H1 (cell line): Measurements from ENCODE around the gene DCAF6. TPM values are rescaled to one million over a fixed set of nuclear protein-coding genes. Genes with fewer than 3 reads are reported as not detected.
A peak's percentile ranks its signal among the peaks of the same experiment; 100 is the strongest.

Experiments used
- CTCF ChIA-PET: fragments of 300-600 bp; sonication (Branson Sonifier 250); formaldehyde crosslinking; loops from one replicate; lab custom pipeline; 2021; ENCODE audit not compliant: partially characterized antibody; lab: Charles Lee
- POLR2A ChIA-PET: fragments of 300-600 bp; sonication (Branson Sonifier 250); formaldehyde crosslinking; loops from one replicate; lab custom pipeline; 2021; ENCODE audit warnings: inconsistent platforms; ENCODE audit not compliant: partially characterized antibody; lab: Charles Lee
- DNase-seq, 2 experiments: peaks; one replicate each; pipeline versions ENCODE4 v3.0.0 to v3.0.0-alpha.2; 2010 to 2022; ENCODE audit warnings: low spot score in 2 of 2, low read depth in 1 of 2, mixed read lengths in 1 of 2
- FAIRE-seq: peaks from 2 replicates; lab custom pipeline; 2011; peaks lifted over from hg19 to GRCh38; lab: Jason Lieb, UNC
- H2AFZ ChIP-seq: 2 replicates; pipeline ENCODE4 v1.8.1; 2012; ENCODE audit warnings: low read length, inconsistent platforms
- H2AK5ac ChIP-seq: 2 replicates; pipeline ENCODE4 v1.6.1; 2013; ENCODE audit warnings: low read depth, low read length
- H2BK120ac ChIP-seq: replicated peaks from 2 replicates; pipeline ENCODE3; 2013; ENCODE audit warnings: low read depth, low read length, inconsistent platforms
- H2BK12ac ChIP-seq: 2 replicates; pipeline ENCODE4 v1.6.1; 2013; ENCODE audit warnings: low read depth, low read length
- H2BK15ac ChIP-seq: 2 replicates; pipeline ENCODE4 v1.6.1; 2013; ENCODE audit warnings: low read length
- H2BK20ac ChIP-seq: 2 replicates; pipeline ENCODE4 v1.6.1; 2013; ENCODE audit warnings: low read length
- H2BK5ac ChIP-seq: 2 replicates; pipeline ENCODE4 v1.6.1; 2013; ENCODE audit warnings: low read depth, low read length
- H3K14ac ChIP-seq: 2 replicates; pipeline ENCODE4 v1.6.1; 2013; ENCODE audit warnings: inconsistent platforms; ENCODE audit not compliant: insufficient read length
- H3K18ac ChIP-seq: 2 replicates; pipeline ENCODE4 v1.6.1; 2013; ENCODE audit warnings: low read length; ENCODE audit errors: extremely low read depth
- H3K23ac ChIP-seq: 2 replicates; pipeline ENCODE4 v1.6.1; 2013; ENCODE audit warnings: inconsistent platforms; ENCODE audit not compliant: insufficient read length
- H3K23me2 ChIP-seq: 2 replicates; pipeline ENCODE4 v1.6.1; 2013; ENCODE audit warnings: low read depth, low read length
- H3K27ac ChIP-seq: 2 replicates; pipeline ENCODE4 v1.6.1; 2011; ENCODE audit warnings: low read depth, low read length, inconsistent platforms
- H3K27me3 ChIP-seq, 4 experiments: replicated peaks in 1 of 4; 1 replicate in 1 of 4; 2 replicates in 3 of 4; pipeline versions ENCODE4 v1.6.1 to v1.8.1; 2011 to 2013; ENCODE audit warnings: low read length in 3 of 4, mild to moderate bottlenecking in 3 of 4, inconsistent platforms in 2 of 4, mixed read lengths in 2 of 4, moderate library complexity in 1 of 4; ENCODE audit not compliant: control insufficient read depth in 3 of 4, insufficient read depth in 3 of 4; ENCODE audit errors: extremely low read depth in 1 of 4
- H3K36me3 ChIP-seq, 4 experiments: 2 replicates each; pipeline versions ENCODE4 v1.6.1 to v1.8.1; 2011 to 2013; ENCODE audit warnings: mild to moderate bottlenecking in 4 of 4, low read length in 3 of 4, moderate library complexity in 2 of 4, control low read depth in 1 of 4, inconsistent platforms in 1 of 4; ENCODE audit not compliant: insufficient read depth in 4 of 4, control insufficient read depth in 2 of 4
- H3K4ac ChIP-seq: replicated peaks from 2 replicates; pipeline ENCODE3; 2013; ENCODE audit warnings: low read length, low read depth, mixed read lengths, inconsistent platforms; ENCODE audit not compliant: insufficient read length
- H3K4me1 ChIP-seq, 4 experiments: replicated peaks in 1 of 4; 1 replicate in 1 of 4; 2 replicates in 3 of 4; pipeline versions ENCODE4 v1.6.1 to v1.8.1; 2011 to 2013; ENCODE audit warnings: low read length in 3 of 4, inconsistent platforms in 2 of 4, mixed read lengths in 1 of 4; ENCODE audit not compliant: insufficient read depth in 4 of 4, control insufficient read depth in 3 of 4
- H3K4me2 ChIP-seq, 2 experiments: 2 replicates each; pipeline versions ENCODE4 v1.6.1 to v1.8.1; 2011 to 2013; ENCODE audit warnings: low read depth in 2 of 2, low read length in 2 of 2, control low read depth in 1 of 2, inconsistent platforms in 1 of 2, mild to moderate bottlenecking in 1 of 2; ENCODE audit not compliant: insufficient read depth in 1 of 2
- H3K4me3 ChIP-seq, 4 experiments: fragments of 200-600, 300-600 bp in 1 of 4; sonication (generic), shearing (Covaris generic), sonication (Bioruptor Twin) in 1 of 4; 2 replicates each; pipeline versions ENCODE4 v1.5.1 to v1.8.1; 2011 to 2016; ENCODE audit warnings: low read length in 4 of 4, low read depth in 3 of 4, control low read depth in 2 of 4, inconsistent platforms in 2 of 4, mild to moderate bottlenecking in 2 of 4, mixed read lengths in 1 of 4, moderate library complexity in 1 of 4; ENCODE audit not compliant: insufficient read depth in 2 of 4; ENCODE audit errors: extremely low read depth in 1 of 4
- H3K56ac ChIP-seq: replicated peaks from 2 replicates; pipeline ENCODE3; 2013; ENCODE audit warnings: low read depth, mild to moderate bottlenecking, mixed read lengths, low read length, inconsistent platforms; ENCODE audit not compliant: insufficient read length
- H3K79me1 ChIP-seq: 2 replicates; pipeline ENCODE4 v1.6.1; 2013; ENCODE audit warnings: low read depth, low read length, control low read depth
- H3K79me2 ChIP-seq, 2 experiments: 2 replicates each; pipeline versions ENCODE4 v1.6.1 to v1.8.1; 2012 to 2013; ENCODE audit warnings: low read length in 2 of 2, mild to moderate bottlenecking in 2 of 2, inconsistent platforms in 1 of 2; ENCODE audit not compliant: insufficient read depth in 2 of 2, control insufficient read depth in 1 of 2
- H3K9ac ChIP-seq, 4 experiments: replicated peaks in 1 of 4; 1 replicate in 1 of 4; 2 replicates in 3 of 4; pipeline versions ENCODE4 v1.6.1 to v1.8.1; 2011 to 2013; ENCODE audit warnings: low read depth in 3 of 4, low read length in 3 of 4, control low read depth in 2 of 4, mild to moderate bottlenecking in 2 of 4, moderate library complexity in 2 of 4, inconsistent platforms in 1 of 4; ENCODE audit errors: extremely low read depth in 1 of 4
- H3K9me3 ChIP-seq, 2 experiments: 2 replicates each; pipeline versions ENCODE4 v1.6.1 to v1.8.1; 2012 to 2013; ENCODE audit warnings: mild to moderate bottlenecking in 2 of 2, moderate library complexity in 2 of 2, control low read depth in 1 of 2, inconsistent platforms in 1 of 2, low read depth in 1 of 2, low read length in 1 of 2, mixed read lengths in 1 of 2; ENCODE audit not compliant: insufficient read depth in 2 of 2
- H4K20me1 ChIP-seq, 2 experiments: replicated peaks in 1 of 2; 2 replicates each; pipeline versions ENCODE3 to v1.8.1; 2011 to 2013; ENCODE audit warnings: inconsistent platforms in 2 of 2, low read length in 2 of 2, mild to moderate bottlenecking in 1 of 2; ENCODE audit not compliant: insufficient read depth in 2 of 2, control insufficient read depth in 1 of 2
- H4K5ac ChIP-seq: 2 replicates; pipeline ENCODE4 v1.6.1; 2013; ENCODE audit warnings: low read length, low read depth, mixed read lengths, inconsistent platforms; ENCODE audit not compliant: insufficient read length
- H4K8ac ChIP-seq: 2 replicates; pipeline ENCODE4 v1.8.0; 2013; ENCODE audit warnings: mild to moderate bottlenecking, moderate library complexity, low read length, inconsistent platforms; ENCODE audit not compliant: insufficient read depth; ENCODE audit errors: extremely low read depth
- H4K91ac ChIP-seq: replicated peaks from 2 replicates; pipeline ENCODE3; 2013; ENCODE audit warnings: low read length, mixed read lengths, inconsistent platforms; ENCODE audit not compliant: insufficient read length
- ATF2 ChIP-seq: IDR thresholded peaks from 2 replicates; pipeline ENCODE4 v1.6.1; 2012; ENCODE audit warnings: low read length, inconsistent platforms
- EP300 ChIP-seq, 2 experiments: IDR thresholded peaks; 1 replicate in 1 of 2; 2 replicates in 1 of 2; pipeline ENCODE4 v1.6.1; 2011 to 2012; ENCODE audit warnings: low read depth in 2 of 2, low read length in 2 of 2, mild to moderate bottlenecking in 2 of 2, borderline replicate concordance in 1 of 2, inconsistent platforms in 1 of 2, moderate library complexity in 1 of 2
- POLR2AphosphoS5 ChIP-seq: IDR thresholded peaks from 2 replicates; pipeline ENCODE4 v1.6.1; 2011; ENCODE audit warnings: low read depth, low read length
- WGBS, 2 experiments: shearing (Covaris generic) in 1 of 2; methylation state at CpG; one replicate each; pipeline versions ENCODE4 v1.1.6 to v1.1.7; 2013 to 2015; ENCODE audit warnings: low lambda C conversion rate in 2 of 2, mixed read lengths in 2 of 2, inconsistent platforms in 1 of 2, low coverage in 1 of 2, missing lambda C conversion rate in 1 of 2; ENCODE audit not compliant: insufficient replicate concordance in 2 of 2, insufficient coverage in 1 of 2, insufficient read length in 1 of 2; ENCODE audit errors: extremely low coverage in 1 of 2, missing lambda C conversion rate in 1 of 2; 5-methylcytosine and 5-hydroxymethylcytosine counted together
- polyA plus RNA-seq, 7 experiments: library from polyadenylated mRNA; depleted of rRNA in 3 of 7; stranded (reverse) in 5 of 7; unstranded in 2 of 7; fragments of >200 nt in 5 of 7; fragments of 200-250 nt in 2 of 7; gene quantifications; 1 replicate in 5 of 7; 2 replicates in 1 of 7; 4 replicates in 1 of 7; pipeline versions ENCODE4 v1.2.1 to v1.2.3, GENCODE V29; 2011 to 2013; ENCODE audit warnings: missing spikeins in 2 of 7, mixed read lengths in 2 of 7
- total RNA-seq: library from RNA; stranded (reverse); fragmentation: NEBNext Ultra II Directional; extraction: Animal tissue kit (Norgen Biotek cat#: 25700); gene quantifications from 2 replicates; pipeline ENCODE4 v1.2.1, GENCODE V29; 2021

The DCAF6 gene
- total and polyA plus RNA-seq, 2 of the 8 experiments (the other 6 are each of a cell fraction or from before 2014, with no cell fraction given), result 12.3 to 17.4 TPM

DNA sequence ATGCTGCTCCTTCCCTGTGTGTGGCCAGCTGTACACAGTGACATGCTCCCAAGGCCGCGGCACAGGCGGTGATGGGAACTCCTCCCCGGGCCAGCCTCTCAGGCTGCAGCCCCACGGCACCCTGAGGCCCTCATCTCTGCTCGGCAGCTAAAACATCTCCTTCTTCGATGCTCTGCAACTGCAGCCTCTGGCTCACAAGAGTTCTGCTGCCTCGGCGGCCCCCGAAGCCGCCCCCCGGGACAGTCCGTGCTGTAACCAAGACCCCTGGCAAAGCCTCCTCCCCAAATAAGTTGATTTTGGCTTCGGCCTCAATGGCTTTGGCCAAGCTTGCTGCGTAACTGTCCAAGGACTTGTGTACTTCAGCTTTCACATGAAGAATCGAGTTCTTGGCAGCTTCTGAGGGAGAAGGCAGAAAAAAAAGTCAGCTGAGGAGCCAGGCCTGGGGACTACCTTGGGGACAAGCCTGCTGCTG is 149.0 kb downstream of the DCAF6 start:
- H4K8ac ChIP-seq, result no peak overlapping the region
- H3K79me2 ChIP-seq, result no peaks in the 10 kb centered on the region
- H3K27me3 ChIP-seq, result no peaks in the 10 kb centered on the region
- no peak overlapping the region for H4K91ac ChIP-seq
- peaks cover 0 to 2% (median 0%) of the 10 kb centered on the region in 4 experiments; a peak in 1 of 8 replicates for H3K36me3 ChIP-seq
- TF ChIP-seq POLR2AphosphoS5 (no peak), ATF2 (no peak), EP300 (IDR thresholded peaks at IDR 0.05; ENCODE audit: borderline replicate concordance in 1 of 2, low read depth in 2 of 2, low read length in 2 of 2) (no peak)
- TF ChIP-seq, all 59 proteins: peak for 0
- Histone ChIP-seq H3K4ac (no peak overlapping the region), H3K4me1 (0 out of 7 replicates have a peak, but pooled peaks cover 0 to 2% (median 0%) of the 10 kb centered on the region in 4 experiments), H3K14ac (no peak overlapping the region), H2AFZ (no peak overlapping the region), H2BK12ac (no peak overlapping the region), H3K23me2 (no peaks in the 10 kb centered on the region), H2BK120ac (no peak overlapping the region), H4K20me1 (peaks cover 0 to 1% of the 10 kb centered on the region in 2 experiments), H3K27ac (no peak overlapping the region), H3K9ac (no peak overlapping the region), H2BK5ac (no peak overlapping the region), H4K5ac (no peak overlapping the region), H2BK20ac (no peak overlapping the region), H3K4me3 (no peak overlapping the region), H3K23ac (no peak overlapping the region), H3K18ac (no peak overlapping the region), H2BK15ac (no peak overlapping the region), H3K79me1 (no peaks in the 10 kb centered on the region), H3K56ac (no peak overlapping the region), H3K9me3 (no peaks in the 10 kb centered on the region), H2AK5ac (no peak overlapping the region), H3K4me2 (no peak overlapping the region)
- ChIA-PET POLR2A (no interaction called here), CTCF (interaction anchor here (0.5 to 8.0 kb wide), 33 partner anchors 8 to 1273 kb away, joined by 3 to 76 read pairs (median 3); partner anchors contain the start of gene MPZL1)
- 96% methylated on average over 16 of the region's 16 CpGs; no CpG with 5 or more reads in 1 of the 2 experiments for WGBS, 2 experiments
- DNase-seq (peak in 1 of 2 experiments; percentile 41), FAIRE-seq (no peak)
